CD4-positive, alpha-beta T cell (primary cell): ENCODE results near the gene IPO9. TPM values are rescaled to one million over a fixed set of nuclear protein-coding genes. Genes with fewer than 3 reads are reported as not detected.
"Not testable (repeated sequence)": the region's sequence is repeated elsewhere in the genome, so short reads cannot be mapped to it uniquely, and the experiment has no call there.

Experiments used
- ATAC-seq: fragments of 200-7000 bp; cut with Tn5 transposase; one replicate; pipeline ENCODE4 v1.10.0; 2022; ENCODE audit warnings: mild to moderate bottlenecking; ENCODE audit not compliant: poor library complexity
- CTCF ChIA-PET: fragments of 350-600 bp; sonication (Branson Sonifier 250); formaldehyde crosslinking; loops from one replicate; lab custom pipeline; 2021; ENCODE audit warnings: antibody characterized with exemption, inconsistent platforms; lab: Charles Lee
- POLR2A ChIA-PET: fragments of 350-600 bp; sonication (Branson Sonifier 250); formaldehyde crosslinking; loops from one replicate; lab custom pipeline; 2021; ENCODE audit warnings: antibody characterized with exemption, inconsistent platforms; lab: Charles Lee
- DNase-seq, 14 experiments: peaks; one replicate each; pipeline ENCODE4 v3.0.0-alpha.2; 2013 to 2020; ENCODE audit warnings: mixed read lengths in 2 of 14
- H3K27ac ChIP-seq, 2 donors: one replicate each; pipeline versions ENCODE4 v1.5.1 to v1.7.0; 2013; ENCODE audit warnings: low read length in 2 of 2, low read depth in 1 of 2, mild to moderate bottlenecking in 1 of 2
- H3K27me3 ChIP-seq, 2 experiments: 1 replicate in 1 of 2; 2 replicates in 1 of 2; pipeline versions ENCODE4 v1.6.1 to v1.7.0; 2013; ENCODE audit warnings: low read length in 2 of 2, control low read depth in 1 of 2, mild to moderate bottlenecking in 1 of 2, moderate library complexity in 1 of 2; ENCODE audit not compliant: insufficient read depth in 2 of 2, control insufficient read depth in 1 of 2
- H3K36me3 ChIP-seq: one replicate; pipeline ENCODE4 v1.6.1; 2013; ENCODE audit warnings: low read length, control low read depth; ENCODE audit not compliant: insufficient read depth
- H3K4me1 ChIP-seq: one replicate; pipeline ENCODE4 v1.6.1; 2013; ENCODE audit warnings: low read length, control low read depth; ENCODE audit not compliant: insufficient read depth
- H3K4me3 ChIP-seq: one replicate; pipeline ENCODE4 v1.5.1; 2013; ENCODE audit warnings: mild to moderate bottlenecking, low read length, moderate library complexity
- H3K9me3 ChIP-seq, 2 experiments: 1 replicate in 1 of 2; 2 replicates in 1 of 2; pipeline versions ENCODE4 v1.6.1 to v1.7.0; 2013; ENCODE audit warnings: low read length in 2 of 2, mild to moderate bottlenecking in 2 of 2, control low read depth in 1 of 2, moderate library complexity in 1 of 2; ENCODE audit not compliant: control insufficient read depth in 1 of 2, insufficient read depth in 1 of 2
- H3K27ac Mint-ChIP-seq: one replicate; pipeline ENCODE4 v1.8.0; 2020; ENCODE audit warnings: mixed read lengths
- H3K27me3 Mint-ChIP-seq: one replicate; pipeline ENCODE4 v1.8.0; 2021; ENCODE audit warnings: mixed read lengths
- H3K36me3 Mint-ChIP-seq: one replicate; pipeline ENCODE4 v1.8.0; 2021; ENCODE audit warnings: low read depth, mixed read lengths
- H3K4me1 Mint-ChIP-seq: one replicate; pipeline ENCODE4 v1.8.0; 2021; ENCODE audit warnings: low read depth, mixed read lengths
- H3K4me3 Mint-ChIP-seq: one replicate; pipeline ENCODE4 v1.8.0; 2020; ENCODE audit warnings: mild to moderate bottlenecking, mixed read lengths
- H3K9me3 Mint-ChIP-seq: one replicate; pipeline ENCODE4 v1.8.0; 2020; ENCODE audit warnings: mixed read lengths
- intact Hi-C, 2 experiments: fragments of 100-400 bp; cut with DNase I in 1 of 2; cut with micrococcal nuclease in 1 of 2; formaldehyde crosslinking; loops; one replicate each; pipeline versions ENCODE4 v1.15.1 to v1.9.0; 2023 to 2025; cut with DNase I, micrococcal nuclease
- total RNA-seq, 174 experiments: library from RNA in 2 of 174; stranded (reverse) in 2 of 174; gene quantifications; one replicate each; pipeline ENCODE4 v1.2.3 and lab custom pipeline; 2021 to 2026
- TF ChIP-seq, protein P1 (sequence below): fragments of 200-600 bp; IDR thresholded peaks from one replicate; pipeline ENCODE4 v1.8.0; 2022; ENCODE audit warnings: antibody characterized with exemption, mild to moderate bottlenecking

The IPO9 gene
- total RNA-seq, 2 experiments from 2014 or later = 17.1 to 20.1 TPM

DNA sequence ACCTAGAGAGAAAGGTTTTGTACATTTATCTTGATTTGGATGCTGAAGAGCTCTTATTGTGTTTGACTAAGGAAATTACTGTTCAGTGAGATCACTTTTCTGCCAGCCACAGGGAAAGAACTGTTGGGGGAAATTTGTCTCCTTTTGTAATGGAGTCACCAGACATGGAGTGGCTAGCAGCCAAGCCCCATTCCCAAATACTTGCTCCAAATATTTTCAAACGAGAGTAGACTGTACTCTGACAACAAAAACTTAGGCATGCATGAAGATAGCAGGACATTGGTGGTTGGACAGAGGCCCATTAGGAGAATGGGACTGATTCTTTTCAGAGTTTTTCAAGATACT is 21.1 kb downstream of the IPO9 start:
- peaks cover 74% of the 10 kb centered on the region for H3K36me3 ChIP-seq
- no peak overlapping the region for H3K4me3 Mint-ChIP-seq
- TF ChIP-seq, protein P1, sequence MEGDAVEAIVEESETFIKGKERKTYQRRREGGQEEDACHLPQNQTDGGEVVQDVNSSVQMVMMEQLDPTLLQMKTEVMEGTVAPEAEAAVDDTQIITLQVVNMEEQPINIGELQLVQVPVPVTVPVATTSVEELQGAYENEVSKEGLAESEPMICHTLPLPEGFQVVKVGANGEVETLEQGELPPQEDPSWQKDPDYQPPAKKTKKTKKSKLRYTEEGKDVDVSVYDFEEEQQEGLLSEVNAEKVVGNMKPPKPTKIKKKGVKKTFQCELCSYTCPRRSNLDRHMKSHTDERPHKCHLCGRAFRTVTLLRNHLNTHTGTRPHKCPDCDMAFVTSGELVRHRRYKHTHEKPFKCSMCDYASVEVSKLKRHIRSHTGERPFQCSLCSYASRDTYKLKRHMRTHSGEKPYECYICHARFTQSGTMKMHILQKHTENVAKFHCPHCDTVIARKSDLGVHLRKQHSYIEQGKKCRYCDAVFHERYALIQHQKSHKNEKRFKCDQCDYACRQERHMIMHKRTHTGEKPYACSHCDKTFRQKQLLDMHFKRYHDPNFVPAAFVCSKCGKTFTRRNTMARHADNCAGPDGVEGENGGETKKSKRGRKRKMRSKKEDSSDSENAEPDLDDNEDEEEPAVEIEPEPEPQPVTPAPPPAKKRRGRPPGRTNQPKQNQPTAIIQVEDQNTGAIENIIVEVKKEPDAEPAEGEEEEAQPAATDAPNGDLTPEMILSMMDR = no peak
- H3K4me1 ChIP-seq = no peaks in the 10 kb centered on the region
- H3K9me3 Mint-ChIP-seq = no peaks in the 10 kb centered on the region
- intact Hi-C loops = no loop called here
- H3K36me3 Mint-ChIP-seq = peaks cover 75% of the 10 kb centered on the region
- ChIA-PET POLR2A (no interaction called here), CTCF (interaction anchor here (3.2 kb wide), 1 partner anchor 21 kb away, joined by 8 read pairs; the partner anchor contains the start of gene IPO9)
- no peak overlapping the region for H3K4me3 ChIP-seq
- DNase-seq = no peak
- H3K27me3 ChIP-seq = no peaks in the 10 kb centered on the region
- no peak overlapping the region for H3K27ac ChIP-seq
- H3K9me3 ChIP-seq = no peaks in the 10 kb centered on the region
- no peak for ATAC-seq
- no peaks in the 10 kb centered on the region for H3K27me3 Mint-ChIP-seq
- no peak overlapping the region for H3K27ac Mint-ChIP-seq
- H3K4me1 Mint-ChIP-seq = peaks cover 15% of the 10 kb centered on the region

- H3K9me3 Mint-ChIP-seq = no peaks in the 10 kb centered on the region
- no peaks in the 10 kb centered on the region for H3K9me3 ChIP-seq
- peaks cover 5% of the 10 kb centered on the region for H3K4me1 Mint-ChIP-seq
- peaks cover 87% of the 10 kb centered on the region for H3K36me3 Mint-ChIP-seq
- no peak overlapping the region for H3K4me3 ChIP-seq
- DNase-seq (no peak), ATAC-seq (no peak)
- H3K27ac ChIP-seq = no peak overlapping the region
- intact Hi-C loops = no loop called here
- CTCF ChIA-PET = no interaction called here
- TF ChIP-seq, protein P1 = no peak
- POLR2A ChIA-PET = no interaction called here
- no peaks in the 10 kb centered on the region for H3K4me1 ChIP-seq
- H3K27me3 Mint-ChIP-seq = no peaks in the 10 kb centered on the region
- peaks cover 92% of the 10 kb centered on the region for H3K36me3 ChIP-seq
- H3K4me3 Mint-ChIP-seq = no peak overlapping the region
- H3K27me3 ChIP-seq = no peaks in the 10 kb centered on the region
- H3K27ac Mint-ChIP-seq = no peak overlapping the region
Measured at GRCh38 chr1:201851949-201852348, 23.0 kb downstream of the IPO9 start.

- H3K4me1 Mint-ChIP-seq, DNase-seq, ATAC-seq, H3K4me3 ChIP-seq, H3K4me1 ChIP-seq, H3K9me3 Mint-ChIP-seq, H3K27ac Mint-ChIP-seq, H3K4me3 Mint-ChIP-seq, intact Hi-C loops, H3K27me3 Mint-ChIP-seq, H3K27me3 ChIP-seq, H3K9me3 ChIP-seq, POLR2A ChIA-PET, H3K27ac ChIP-seq: not testable (repeated sequence)
- H3K36me3 Mint-ChIP-seq = peaks cover 89% of the 10 kb centered on the region
- H3K36me3 ChIP-seq = peaks cover 90% of the 10 kb centered on the region
- CTCF ChIA-PET = interaction anchor here (0.9 to 1.1 kb wide), 2 partner anchors 39 to 143 kb away, joined by 3 read pairs; no protein-coding TSS in a partner anchor
Measured at GRCh38 chr1:201856722-201857121, 27.8 kb downstream of the IPO9 start.

DNA sequence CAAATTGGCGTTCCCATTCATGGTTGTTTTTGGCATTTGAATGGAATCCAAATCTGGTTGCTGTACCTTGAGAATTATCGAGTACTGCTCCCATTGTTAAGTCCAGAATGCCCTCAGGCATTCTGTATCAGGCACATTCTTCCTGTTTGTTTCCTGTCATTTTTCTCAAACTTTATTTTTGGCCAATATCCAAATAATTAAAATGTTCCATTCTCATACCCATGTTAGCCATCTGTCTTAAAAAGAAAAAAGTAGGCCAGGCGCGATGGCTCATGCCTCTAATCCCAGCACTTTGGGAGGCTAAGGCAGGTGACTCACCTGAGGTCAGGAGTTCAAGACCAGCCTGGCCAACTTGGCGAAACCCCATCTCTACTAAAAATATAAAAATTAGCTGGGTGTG is 30.5 kb downstream of the IPO9 start:
- DNase-seq (no peak), ATAC-seq (no peak)
- Histone ChIP-seq H3K4me3 (no peak overlapping the region), H3K27ac (no peak overlapping the region), H3K36me3 (peaks cover 81% of the 10 kb centered on the region), H3K27me3 (no peaks in the 10 kb centered on the region), H3K4me1 (no peaks in the 10 kb centered on the region), H3K9me3 (no peaks in the 10 kb centered on the region)
- POLR2A ChIA-PET = no interaction called here
- Mint-ChIP-seq H3K27me3 (no peaks in the 10 kb centered on the region), H3K4me1 (no peaks in the 10 kb centered on the region), H3K27ac (no peak overlapping the region), H3K4me3 (no peak overlapping the region), H3K36me3 (peaks cover 91% of the 10 kb centered on the region), H3K9me3 (no peaks in the 10 kb centered on the region)
- TF ChIP-seq, protein P1 = no peak
- intact Hi-C loops = no loop called here
- CTCF ChIA-PET = no interaction called here
